ENCODE data around the gene LHPP. TPM values are rescaled to one million over a fixed set of nuclear protein-coding genes. Genes with fewer than 3 reads are reported as not detected.

LHPP gene
- total and polyA plus RNA-seq, 2 experiments from 2014 or later, result 19.0 to 22.9 TPM

GRCh38 chr10:124450012-124450782 is 11.4 kb upstream of the LHPP start, which contains the start of gene NKX1-2:
Gene NKX1-2, minus strand, starts transcription at chr10:124450035. Its CDS starts 92 bp downstream, at chr10:124449943.
- Histone ChIP-seq H4K20me1 (ENCODE audit: insufficient read depth) (no peaks in the 10 kb centered on the region), H3K27ac (no peak within 1 kb of the TSS), H3K4me3 (no peak within 1 kb of the TSS), H3F3A (ENCODE audit: insufficient read depth) (no peaks in the 10 kb centered on the region), H3K9me2 (ENCODE audit: insufficient read depth) (no peaks in the 10 kb centered on the region), H3K9ac (no peak within 1 kb of the TSS), H3K79me2 (ENCODE audit: insufficient read depth) (no peaks in the 10 kb centered on the region), H2AFZ (no peak within 1 kb of the TSS), H3K36me3 (ENCODE audit: low read depth) (no peaks in the 10 kb centered on the region), H3K27me3 (replicated peaks; ENCODE audit: insufficient read depth) (peaks cover 89% of the 10 kb centered on the region), H3K4me2 (ENCODE audit: unreplicated experiment) (no peak within 1 kb of the TSS), H3K4me1 (ENCODE audit: insufficient read depth) (no peaks in the 10 kb centered on the region), H3K9me3 (ENCODE audit: low read depth) (no peaks in the 10 kb centered on the region)
- in situ Hi-C loops (cut with MboI), result no loop called here
- TF ChIP-seq EZH2phosphoT487 (IDR thresholded peaks at IDR 0.05; ENCODE audit: insufficient read depth, low read depth), result no peak
- peak; percentile 94 for TF ChIP-seq EZH2 (IDR thresholded peaks at IDR 0.05; ENCODE audit: insufficient read depth, poor library complexity, severe bottlenecking)
- DNase-seq, result peak; percentile 12
- WGBS, 2 experiments (ENCODE audit: low coverage in 1 of 2, low lambda C conversion rate in 2 of 2, missing lambda C conversion rate in 2 of 2), result 4 to 7% methylated on average over 27 to 38 of the region's 57 CpGs

GRCh38 chr10:124450783-124451057 is 10.9 kb upstream of the LHPP start:
- H3K9me2 ChIP-seq (ENCODE audit: insufficient read depth), result no peaks in the 10 kb centered on the region
- no peak for DNase-seq
- peaks cover 84% of the 10 kb centered on the region for H3K27me3 ChIP-seq (replicated peaks; ENCODE audit: insufficient read depth)
- no peaks in the 10 kb centered on the region for H3K9me3 ChIP-seq (ENCODE audit: low read depth)
- H2AFZ ChIP-seq, result no peak overlapping the region
- 12 to 19% methylated on average over 5 of the region's 5 CpGs for WGBS, 2 experiments (ENCODE audit: low coverage in 1 of 2, low lambda C conversion rate in 2 of 2, missing lambda C conversion rate in 2 of 2)
- no peak overlapping the region for H3K4me2 ChIP-seq (ENCODE audit: unreplicated experiment)
- no peaks in the 10 kb centered on the region for H3K4me1 ChIP-seq (ENCODE audit: insufficient read depth)
- no peak overlapping the region for H3K9ac ChIP-seq
- H3F3A ChIP-seq (ENCODE audit: insufficient read depth), result no peaks in the 10 kb centered on the region
- no peaks in the 10 kb centered on the region for H4K20me1 ChIP-seq (ENCODE audit: insufficient read depth)
- no peak for TF ChIP-seq EZH2 (IDR thresholded peaks at IDR 0.05; ENCODE audit: insufficient read depth, poor library complexity, severe bottlenecking)
- no peaks in the 10 kb centered on the region for H3K79me2 ChIP-seq (ENCODE audit: insufficient read depth)
- no peak overlapping the region for H3K27ac ChIP-seq
- no peaks in the 10 kb centered on the region for H3K36me3 ChIP-seq (ENCODE audit: low read depth)
- no peak overlapping the region for H3K4me3 ChIP-seq
- in situ Hi-C loops (cut with MboI), result no loop called here

GRCh38 chr10:124451276-124451675 is 10.3 kb upstream of the LHPP start:
- Histone ChIP-seq H3K4me2 (ENCODE audit: unreplicated experiment) (no peak overlapping the region), H3K27ac (no peak overlapping the region), H3K9me3 (ENCODE audit: low read depth) (no peaks in the 10 kb centered on the region), H4K20me1 (ENCODE audit: insufficient read depth) (no peaks in the 10 kb centered on the region), H3K4me1 (ENCODE audit: insufficient read depth) (no peaks in the 10 kb centered on the region), H3K27me3 (replicated peaks; ENCODE audit: insufficient read depth) (peaks cover 82% of the 10 kb centered on the region), H3K36me3 (ENCODE audit: low read depth) (no peaks in the 10 kb centered on the region), H2AFZ (no peak overlapping the region), H3K4me3 (no peak overlapping the region), H3K9me2 (ENCODE audit: insufficient read depth) (no peaks in the 10 kb centered on the region), H3K79me2 (ENCODE audit: insufficient read depth) (no peaks in the 10 kb centered on the region), H3F3A (ENCODE audit: insufficient read depth) (no peaks in the 10 kb centered on the region), H3K9ac (no peak overlapping the region)
- TF ChIP-seq EZH2 (IDR thresholded peaks at IDR 0.05; ENCODE audit: insufficient read depth, poor library complexity, severe bottlenecking) (no peak), EZH2phosphoT487 (IDR thresholded peaks at IDR 0.05; ENCODE audit: insufficient read depth, low read depth) (no peak)
- DNase-seq, result no peak
- 27 to 29% methylated on average over 6 of the region's 6 CpGs for WGBS, 2 experiments (ENCODE audit: low coverage in 1 of 2, low lambda C conversion rate in 2 of 2, missing lambda C conversion rate in 2 of 2)
- in situ Hi-C loops (cut with MboI), result no loop called here

GRCh38 chr10:124453960-124454610 is 7.5 kb upstream of the LHPP start:
- Histone ChIP-seq H3F3A (ENCODE audit: insufficient read depth) (no peaks in the 10 kb centered on the region), H3K79me2 (ENCODE audit: insufficient read depth) (no peaks in the 10 kb centered on the region), H3K9me3 (ENCODE audit: low read depth) (no peaks in the 10 kb centered on the region), H3K4me2 (ENCODE audit: unreplicated experiment) (no peak overlapping the region), H3K4me1 (ENCODE audit: insufficient read depth) (no peaks in the 10 kb centered on the region), H3K27me3 (replicated peaks; ENCODE audit: insufficient read depth) (peaks cover 59% of the 10 kb centered on the region), H4K20me1 (ENCODE audit: insufficient read depth) (no peaks in the 10 kb centered on the region), H3K4me3 (no peak overlapping the region), H3K9ac (no peak overlapping the region), H3K9me2 (ENCODE audit: insufficient read depth) (no peaks in the 10 kb centered on the region), H2AFZ (no peak overlapping the region), H3K36me3 (ENCODE audit: low read depth) (no peaks in the 10 kb centered on the region), H3K27ac (no peak overlapping the region)
- 6% methylated on average over 8 of the region's 8 CpGs for WGBS, 2 experiments (ENCODE audit: low coverage in 1 of 2, low lambda C conversion rate in 2 of 2, missing lambda C conversion rate in 2 of 2)
- TF ChIP-seq EZH2phosphoT487 (IDR thresholded peaks at IDR 0.05; ENCODE audit: insufficient read depth, low read depth) (no peak), EZH2 (IDR thresholded peaks at IDR 0.05; ENCODE audit: insufficient read depth, poor library complexity, severe bottlenecking) (no peak)
- in situ Hi-C loops (cut with MboI), result no loop called here
- DNase-seq, result no peak

Data from GM23248 (cell line).